ENCODE data around the gene MOCS1.

DNA sequence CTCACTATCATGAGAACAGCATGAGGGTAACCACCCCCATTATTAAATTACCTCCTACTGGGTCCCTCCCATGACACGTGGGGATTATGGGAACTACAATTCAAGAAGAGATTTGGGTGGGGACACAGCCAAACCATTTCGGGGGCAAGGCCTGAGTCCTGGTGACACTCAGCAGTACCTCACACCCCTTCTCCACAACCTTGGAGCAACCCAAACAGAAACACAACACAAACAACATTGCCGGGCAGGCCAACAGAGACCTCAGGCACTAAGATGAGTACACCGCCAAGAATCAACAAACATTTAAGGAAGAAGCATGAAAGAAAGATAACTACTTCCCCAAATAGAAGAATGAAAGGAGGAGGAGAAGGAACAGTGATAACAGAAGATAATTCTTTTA lies 16.9 kb downstream of the MOCS1 start:
- TF ChIP-seq CTCF (IDR thresholded peaks at IDR 0.05) = no peak
- TF ChIP-seq POLR2A (IDR thresholded peaks at IDR 0.05) = no peak
- no peak for TF ChIP-seq EP300 (IDR thresholded peaks at IDR 0.05)

All from gastroesophageal sphincter (tissue), 3 donors.